HG03442 (cell line): ENCODE measurements around the gene OR2K2.
"Not testable (repeated sequence)": the region's sequence is repeated elsewhere in the genome, so short reads cannot be mapped to it uniquely, and the experiment has no call there.

Experiments used
- ATAC-seq: cut with Tn5 transposase; IDR thresholded peaks from one replicate; pipeline ENCODE4 v1.9.1; 2021; ENCODE audit warnings: mild to moderate bottlenecking, moderate library complexity; ENCODE audit not compliant: unreplicated experiment

OR2K2 gene

GRCh38 chr9:111298731-111299598 is 31.1 kb downstream of the OR2K2 start:
- ATAC-seq = no peak

GRCh38 chr9:111298111-111298510 is 31.9 kb downstream of the OR2K2 start:
- ATAC-seq = no peak

GRCh38 chr9:111297066-111297824 is 32.8 kb downstream of the OR2K2 start:
- no peak for ATAC-seq

GRCh38 chr9:111294691-111295451 is 35.2 kb downstream of the OR2K2 start:
- ATAC-seq = no peak

GRCh38 chr9:111287127-111287526 is 42.9 kb downstream of the OR2K2 start:
- no peak for ATAC-seq

- ATAC-seq = no peak
Observed at GRCh38 chr9:111284703-111285102, 45.3 kb downstream of the OR2K2 start.

- ATAC-seq = no peak
Observed at GRCh38 chr9:111282845-111283244, 47.2 kb downstream of the OR2K2 start.

- ATAC-seq = not testable (repeated sequence)
Observed at GRCh38 chr9:111280795-111281194, 49.2 kb downstream of the OR2K2 start.
